NCI-H2171 treated with DMSO at 0.1 percent for 48 hours (cell line): ENCODE results near the gene MAGED1.

Source experiments
- DNase-seq: peaks from one replicate; lab custom pipeline; 2025; lab: John Stamatoyannopoulos, UW

The MAGED1 gene, protein sequence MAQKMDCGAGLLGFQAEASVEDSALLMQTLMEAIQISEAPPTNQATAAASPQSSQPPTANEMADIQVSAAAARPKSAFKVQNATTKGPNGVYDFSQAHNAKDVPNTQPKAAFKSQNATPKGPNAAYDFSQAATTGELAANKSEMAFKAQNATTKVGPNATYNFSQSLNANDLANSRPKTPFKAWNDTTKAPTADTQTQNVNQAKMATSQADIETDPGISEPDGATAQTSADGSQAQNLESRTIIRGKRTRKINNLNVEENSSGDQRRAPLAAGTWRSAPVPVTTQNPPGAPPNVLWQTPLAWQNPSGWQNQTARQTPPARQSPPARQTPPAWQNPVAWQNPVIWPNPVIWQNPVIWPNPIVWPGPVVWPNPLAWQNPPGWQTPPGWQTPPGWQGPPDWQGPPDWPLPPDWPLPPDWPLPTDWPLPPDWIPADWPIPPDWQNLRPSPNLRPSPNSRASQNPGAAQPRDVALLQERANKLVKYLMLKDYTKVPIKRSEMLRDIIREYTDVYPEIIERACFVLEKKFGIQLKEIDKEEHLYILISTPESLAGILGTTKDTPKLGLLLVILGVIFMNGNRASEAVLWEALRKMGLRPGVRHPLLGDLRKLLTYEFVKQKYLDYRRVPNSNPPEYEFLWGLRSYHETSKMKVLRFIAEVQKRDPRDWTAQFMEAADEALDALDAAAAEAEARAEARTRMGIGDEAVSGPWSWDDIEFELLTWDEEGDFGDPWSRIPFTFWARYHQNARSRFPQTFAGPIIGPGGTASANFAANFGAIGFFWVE

DNA sequence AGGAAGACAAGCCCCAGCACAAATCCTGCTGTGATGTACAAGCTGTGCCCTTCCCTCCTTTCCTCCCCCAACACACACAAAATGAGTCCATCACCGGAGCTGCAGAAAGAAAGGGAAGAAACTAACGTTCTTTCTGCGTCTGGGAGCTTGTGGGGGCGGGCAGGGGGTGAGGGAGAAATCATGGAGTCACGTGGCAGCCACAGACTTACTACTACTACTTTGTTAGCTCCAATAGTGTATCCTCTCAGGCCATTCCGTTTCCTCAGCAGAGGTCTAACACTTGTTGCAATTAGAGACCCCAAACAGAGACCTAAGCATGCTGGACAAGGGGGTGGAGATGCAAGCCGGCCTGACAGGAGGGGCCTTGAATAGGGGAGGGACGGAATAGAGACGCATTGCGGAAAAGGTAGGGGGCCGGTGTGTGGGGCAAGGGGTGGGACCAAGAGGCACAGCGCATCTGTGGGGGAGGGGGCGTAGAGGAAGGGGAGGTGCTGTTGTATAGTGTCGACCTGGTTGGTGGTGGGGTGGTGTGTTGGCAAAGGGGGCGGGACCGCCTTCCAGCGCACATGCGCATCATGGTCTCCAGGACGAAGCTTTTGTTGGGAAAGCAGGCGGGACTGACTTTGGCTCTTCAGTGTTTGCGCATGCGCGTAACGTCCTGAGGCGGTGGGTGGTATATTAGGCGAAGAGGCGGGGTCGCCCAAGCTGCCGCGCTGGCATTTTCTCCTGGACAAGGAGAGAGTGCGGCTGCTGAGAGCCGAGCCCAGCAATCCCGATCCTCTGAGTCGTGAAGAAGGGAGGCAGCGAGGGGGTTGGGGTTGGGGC lies at the start of gene MAGED1:
Gene MAGED1 (plus strand): TSS at position 703 of the 825 bp plus-strand sequence. CDS start 682 bp downstream, outside the sequence.
- DNase-seq = peak; percentile 87

DNA sequence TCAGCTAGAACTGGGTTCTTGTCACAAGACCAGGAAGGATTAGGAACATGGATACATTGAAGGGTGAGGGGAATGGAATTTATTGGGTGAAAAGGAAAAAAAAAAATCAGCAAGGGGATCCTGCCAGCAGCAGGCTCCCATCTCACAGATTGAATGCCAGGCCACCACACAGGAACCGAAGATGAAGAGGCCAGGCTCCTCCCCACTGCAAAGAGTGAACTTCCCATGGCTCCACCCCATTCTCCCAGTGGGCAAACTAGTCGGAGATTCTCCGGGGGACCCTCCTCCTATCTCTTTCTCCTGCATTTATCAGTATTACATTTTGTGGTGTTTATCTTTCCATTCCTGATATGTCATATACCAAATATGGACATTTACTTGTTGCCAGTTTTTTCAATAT lies 46.0 kb upstream of the MAGED1 start:
- no peak for DNase-seq

DNA sequence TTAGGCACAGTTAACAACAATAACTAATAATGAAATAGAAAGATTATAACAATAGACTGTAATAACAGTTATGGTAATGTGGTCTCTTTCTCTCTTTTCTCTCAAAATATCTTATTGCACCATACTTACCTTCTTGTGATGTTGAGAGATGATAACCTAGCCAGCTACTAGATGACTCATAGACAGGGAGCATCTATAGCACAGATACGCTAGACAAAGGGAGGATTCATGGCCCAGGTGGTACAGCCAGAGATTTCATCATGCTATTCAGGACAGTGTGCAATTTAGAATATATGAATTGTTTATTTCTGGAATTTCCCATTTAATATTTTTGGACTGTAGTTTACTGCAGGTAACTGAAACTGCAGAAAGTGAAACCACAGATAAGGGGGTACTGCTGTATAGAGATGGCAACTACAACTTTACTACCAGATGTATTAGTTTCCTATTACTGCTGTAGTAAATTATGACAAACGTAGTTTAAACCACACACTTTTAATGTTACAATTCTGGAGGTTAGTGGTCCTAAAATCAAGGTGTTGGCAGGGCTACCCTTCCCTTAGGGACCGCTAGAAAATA lies 41.8 kb upstream of the MAGED1 start:
- no peak for DNase-seq

DNA sequence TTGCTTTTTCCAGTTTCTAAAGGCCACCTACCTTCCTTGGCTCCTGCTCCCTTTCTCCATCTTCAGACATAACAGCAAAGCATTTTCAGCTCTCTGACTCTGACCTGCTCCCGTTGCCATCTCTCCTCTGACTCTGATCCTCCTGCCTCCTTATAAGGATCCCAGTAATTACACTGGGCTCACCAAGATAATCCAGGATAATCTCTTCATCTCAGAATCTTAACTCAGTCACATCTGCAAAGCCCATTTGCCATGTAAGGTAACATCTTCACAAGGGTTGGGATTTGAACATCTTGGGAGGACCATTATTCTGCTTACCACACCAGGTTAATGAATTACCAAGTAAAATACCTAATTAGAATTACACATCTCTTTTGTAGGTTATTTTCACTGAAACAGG lies 41.3 kb upstream of the MAGED1 start:
- DNase-seq = no peak

DNA sequence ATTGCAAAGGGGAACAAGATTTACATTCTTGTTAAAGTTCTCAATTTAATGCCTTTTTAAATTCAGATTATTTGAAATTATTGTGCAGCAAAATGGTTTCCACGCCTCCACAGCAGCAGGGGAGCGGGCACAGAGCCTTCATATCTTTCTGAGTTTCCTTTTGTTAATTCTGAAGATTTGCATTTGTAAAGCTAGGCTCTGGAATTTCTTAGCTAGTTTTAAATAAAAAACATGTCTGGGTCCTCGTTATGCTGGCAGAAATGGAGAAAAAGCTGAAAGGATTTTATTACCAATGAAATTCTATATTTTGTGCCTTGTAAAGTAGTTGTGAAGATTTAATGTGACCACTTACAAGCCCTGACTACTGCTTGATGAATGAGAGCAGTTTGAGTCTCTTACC lies 40.8 kb upstream of the MAGED1 start:
- no peak for DNase-seq

DNA sequence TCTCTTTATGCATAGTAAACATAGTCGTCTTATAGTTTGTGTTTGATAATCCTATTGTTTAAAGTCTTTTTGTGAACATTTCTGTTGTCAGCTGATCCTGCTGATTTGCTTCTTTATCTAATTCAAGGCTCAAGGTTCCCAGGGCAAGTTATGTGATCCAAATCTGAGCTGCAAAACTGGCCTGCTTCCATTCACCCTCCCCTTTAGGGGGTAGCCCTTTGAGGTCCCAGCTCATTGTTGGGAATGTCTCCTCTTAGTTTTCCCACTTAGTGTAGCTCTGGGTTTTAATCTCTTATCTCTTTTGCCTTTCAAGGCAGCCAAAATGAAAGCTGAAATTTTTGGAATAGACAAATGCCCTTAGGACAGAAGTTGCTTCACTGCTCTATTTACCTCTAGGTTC lies 40.2 kb upstream of the MAGED1 start:
- no peak for DNase-seq

DNA sequence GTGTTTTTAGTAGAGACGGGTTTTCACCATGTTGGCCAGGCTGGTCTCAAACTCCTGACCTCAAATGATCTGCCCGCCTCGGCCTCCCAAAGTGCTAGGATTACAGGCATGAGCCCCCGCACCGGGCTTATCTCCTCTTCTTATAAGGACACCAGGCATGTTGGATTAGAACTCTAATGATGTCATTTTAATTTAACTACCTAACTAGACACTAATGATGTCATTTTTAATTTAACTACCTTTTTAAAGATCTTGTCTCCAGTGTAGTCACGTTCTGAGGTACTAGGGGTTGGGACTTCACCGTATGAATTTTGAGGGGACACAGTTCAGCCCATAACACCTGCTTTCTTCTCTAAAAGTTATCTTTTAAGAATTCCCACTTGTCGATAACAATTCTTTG lies 37.7 kb upstream of the MAGED1 start:
- DNase-seq = no peak

DNA sequence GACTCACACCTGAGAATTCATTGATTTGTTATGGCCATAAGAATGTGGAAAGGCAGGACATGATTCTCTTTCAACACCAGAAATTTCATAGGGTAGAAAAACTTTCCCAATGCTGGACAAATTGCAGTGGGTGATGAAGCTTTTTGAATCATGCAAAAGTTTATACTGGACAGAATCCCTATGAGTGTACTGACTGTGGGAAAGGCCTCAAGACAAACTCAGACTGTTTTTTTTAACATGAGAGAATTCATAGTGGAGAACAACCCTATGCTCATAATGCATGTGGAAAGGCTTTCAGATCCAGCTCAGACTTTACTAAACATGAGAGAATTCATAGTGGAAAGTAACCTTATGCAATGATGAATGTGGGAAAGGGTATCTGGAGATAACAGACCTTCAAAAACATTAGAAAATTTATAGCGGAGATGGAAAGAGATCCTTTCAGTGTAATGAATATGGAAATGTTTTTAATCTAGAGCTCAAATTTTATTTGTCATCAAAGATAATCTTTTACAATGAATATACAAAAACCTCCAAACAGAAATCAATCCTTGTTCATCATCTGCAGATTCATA lies 36.2 kb upstream of the MAGED1 start:
- DNase-seq = no peak

DNA sequence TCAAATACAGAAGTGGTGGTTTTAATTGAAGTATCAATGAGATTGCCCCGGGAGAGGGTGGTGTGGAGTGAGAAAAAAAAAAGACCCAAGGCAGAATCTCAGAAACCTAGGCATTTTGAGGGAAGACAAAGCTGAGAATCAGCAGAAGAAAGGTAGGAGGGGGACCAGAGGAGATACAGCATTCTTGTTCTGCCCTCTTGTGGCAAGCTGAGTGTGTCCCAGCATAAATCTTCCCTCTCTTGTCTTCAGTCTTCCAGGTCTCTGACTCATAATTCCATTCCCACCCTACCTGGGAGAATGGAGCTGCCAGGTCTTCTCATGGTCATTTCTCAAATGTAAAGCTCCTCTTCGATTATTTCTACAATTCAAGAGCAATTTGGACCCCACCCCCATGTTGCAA lies 32.7 kb upstream of the MAGED1 start:
- peak; percentile 20 for DNase-seq

DNA sequence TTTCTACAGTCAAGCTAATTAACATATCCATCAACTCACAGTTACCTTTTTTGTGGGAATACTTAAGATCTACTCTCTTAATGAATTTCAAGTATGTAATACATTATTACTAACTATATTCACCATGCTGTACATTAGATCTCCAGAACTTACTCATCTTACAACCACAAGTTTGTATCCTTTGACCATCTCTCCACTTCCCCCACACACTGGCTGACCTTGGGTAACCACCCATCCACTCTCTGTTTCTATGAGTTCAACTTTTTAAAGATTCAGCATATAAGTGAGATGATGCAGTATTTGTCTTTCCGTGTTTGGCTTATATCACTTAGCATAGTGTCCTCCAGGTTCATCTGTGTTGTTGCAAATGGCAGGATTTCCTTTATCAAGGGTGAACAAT lies 30.5 kb upstream of the MAGED1 start:
- DNase-seq = no peak

DNA sequence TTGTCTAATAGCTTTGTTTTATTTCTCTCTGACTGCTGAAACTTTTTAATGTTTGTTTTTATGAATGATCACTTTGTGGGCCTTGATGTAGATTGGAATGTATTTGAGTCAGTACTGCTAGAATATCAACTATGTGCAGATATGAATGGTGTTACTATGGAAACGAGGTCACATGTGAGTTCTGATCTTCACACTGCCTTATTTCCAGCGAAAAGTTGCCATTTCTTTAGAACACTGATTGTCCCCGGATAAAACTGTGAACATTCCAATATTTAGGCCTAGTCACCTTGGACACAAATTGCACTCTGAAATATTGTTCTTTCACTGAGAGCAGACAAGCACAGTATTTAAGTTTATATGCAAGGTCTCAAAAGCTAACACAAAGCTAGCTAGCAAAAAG lies 27.2 kb upstream of the MAGED1 start:
- no peak for DNase-seq

DNA sequence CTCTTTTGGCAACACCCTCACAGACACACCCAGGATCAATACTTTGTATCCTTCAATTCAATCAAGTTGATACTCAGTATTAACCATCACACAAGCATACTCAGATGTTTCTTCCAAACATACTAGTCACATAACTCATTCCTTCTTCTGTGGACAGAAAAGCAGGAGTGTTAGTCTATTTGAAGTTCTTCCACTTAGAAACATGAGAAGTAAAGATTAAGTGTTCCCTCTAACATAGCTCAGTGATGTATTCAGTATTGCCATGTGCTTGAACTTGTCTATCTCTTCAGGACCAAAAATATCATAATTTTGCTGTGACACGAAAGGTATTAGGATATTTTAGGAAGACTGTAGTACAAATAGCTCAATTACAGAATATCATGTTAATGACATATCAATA lies 25.8 kb upstream of the MAGED1 start:
- DNase-seq = no peak

DNA sequence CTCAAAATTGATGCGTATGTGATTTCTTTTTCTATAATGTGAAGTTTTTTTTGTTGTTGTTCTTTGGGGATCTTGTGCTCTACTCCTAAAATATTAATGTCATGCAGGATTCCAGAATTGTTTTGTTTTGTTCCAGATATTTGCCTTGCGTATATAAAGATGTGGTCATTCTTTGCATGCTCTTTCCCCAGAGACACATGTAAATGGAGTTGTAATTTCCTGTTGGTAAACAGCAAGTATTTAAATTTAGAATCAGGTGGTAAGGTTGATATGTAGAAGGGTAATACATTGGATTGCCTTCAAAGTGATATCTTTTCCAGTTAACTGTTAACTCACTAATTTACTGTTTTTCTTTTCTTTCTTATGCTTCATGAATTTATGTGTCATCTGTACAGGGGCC lies 23.1 kb upstream of the MAGED1 start:
- no peak for DNase-seq

DNA sequence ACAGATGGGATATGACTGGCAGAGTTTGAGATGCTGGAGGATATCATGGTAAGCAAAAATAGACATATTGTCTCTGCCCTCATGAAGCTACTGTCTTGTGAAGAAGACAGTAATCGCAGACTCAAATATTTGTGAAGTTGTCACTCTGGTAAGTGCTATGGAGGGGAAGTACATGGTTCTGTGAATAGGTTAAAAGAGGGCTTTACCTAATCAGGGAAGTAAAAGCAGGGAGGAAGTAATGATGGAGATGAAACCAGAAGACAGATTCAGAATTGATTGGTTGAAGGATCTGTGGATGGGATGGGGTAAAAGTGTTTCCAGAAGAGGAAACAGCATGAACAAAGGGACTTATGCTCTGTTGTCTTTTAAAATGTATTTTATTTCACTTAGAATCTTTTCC lies 19.3 kb upstream of the MAGED1 start:
- no peak for DNase-seq

DNA sequence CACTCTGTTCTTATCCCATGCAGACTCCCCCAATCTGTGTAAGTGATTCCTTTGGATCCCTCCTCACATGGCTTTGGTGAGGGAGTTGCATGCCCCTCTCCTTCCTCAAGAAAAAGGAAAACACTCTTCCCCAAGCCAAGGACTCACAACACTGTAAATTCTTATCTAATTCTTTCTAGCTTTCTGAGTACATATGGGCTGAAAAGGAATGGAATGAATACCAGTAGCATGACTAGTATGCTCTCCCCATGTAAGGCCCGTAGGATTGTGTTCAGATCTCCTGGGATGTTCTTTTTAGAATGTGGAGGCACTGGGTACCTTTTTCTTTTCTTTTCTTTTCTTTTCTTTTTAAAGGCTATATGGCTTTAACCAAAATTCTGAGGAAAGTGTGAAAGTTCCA lies 17.0 kb upstream of the MAGED1 start:
- no peak for DNase-seq

DNA sequence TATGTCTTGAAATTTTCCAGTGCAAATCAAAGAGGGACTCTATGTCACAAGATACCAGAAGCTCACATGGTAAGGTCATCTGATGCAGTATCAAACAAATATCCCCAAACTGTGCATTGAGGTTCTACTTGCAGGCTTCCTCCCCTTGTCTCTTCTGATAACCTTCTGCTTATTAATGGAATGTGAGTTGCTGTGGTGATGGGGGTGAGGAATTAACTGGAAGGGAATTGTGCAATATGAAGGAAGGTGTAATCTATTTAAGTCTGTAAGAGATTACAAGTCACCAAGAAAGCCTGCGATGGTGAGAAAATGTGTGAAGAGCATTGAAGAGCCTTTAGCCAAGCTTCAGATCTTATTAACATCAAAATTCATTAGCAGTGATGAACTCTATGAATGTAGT lies 15.4 kb upstream of the MAGED1 start:
- DNase-seq = no peak

DNA sequence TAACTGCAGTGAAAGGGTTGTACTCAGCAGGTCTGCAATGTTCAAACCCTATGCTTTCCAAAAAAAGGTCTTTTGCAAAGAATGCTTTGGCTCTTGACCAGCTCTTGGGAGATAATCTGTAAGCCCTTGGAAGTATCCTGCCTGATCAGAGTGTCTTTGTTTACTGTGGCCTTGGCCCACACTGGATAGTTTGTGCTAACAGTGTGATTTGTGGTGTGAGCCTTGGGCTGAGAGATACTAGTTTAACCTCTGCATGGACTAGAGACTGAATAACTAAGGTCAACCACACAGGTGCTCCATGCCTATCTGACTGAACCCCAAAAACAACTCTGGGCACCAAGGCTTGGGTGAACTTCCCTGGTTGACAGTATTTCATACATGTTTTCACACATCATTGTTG lies 3.6 kb upstream of the MAGED1 start:
- DNase-seq = no peak

DNA sequence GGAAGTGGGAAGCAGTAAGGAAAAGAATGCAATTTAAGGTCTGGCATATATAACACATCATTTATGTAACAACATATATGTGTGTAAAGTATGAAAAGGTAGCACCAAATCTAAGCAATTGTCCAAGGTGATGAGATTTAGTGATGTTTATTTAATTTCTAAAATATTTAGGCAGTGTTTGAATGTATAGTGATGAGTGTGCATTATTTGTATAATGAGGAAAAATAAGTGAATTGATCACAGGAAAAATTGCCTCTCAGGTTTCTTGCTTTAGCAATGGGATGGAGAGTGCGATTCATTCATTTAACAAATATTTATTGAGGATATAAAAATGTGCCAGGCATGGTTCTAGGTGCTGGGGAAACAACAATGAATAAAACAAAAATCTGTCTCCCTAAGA lies 2.2 kb upstream of the MAGED1 start:
- DNase-seq = no peak

DNA sequence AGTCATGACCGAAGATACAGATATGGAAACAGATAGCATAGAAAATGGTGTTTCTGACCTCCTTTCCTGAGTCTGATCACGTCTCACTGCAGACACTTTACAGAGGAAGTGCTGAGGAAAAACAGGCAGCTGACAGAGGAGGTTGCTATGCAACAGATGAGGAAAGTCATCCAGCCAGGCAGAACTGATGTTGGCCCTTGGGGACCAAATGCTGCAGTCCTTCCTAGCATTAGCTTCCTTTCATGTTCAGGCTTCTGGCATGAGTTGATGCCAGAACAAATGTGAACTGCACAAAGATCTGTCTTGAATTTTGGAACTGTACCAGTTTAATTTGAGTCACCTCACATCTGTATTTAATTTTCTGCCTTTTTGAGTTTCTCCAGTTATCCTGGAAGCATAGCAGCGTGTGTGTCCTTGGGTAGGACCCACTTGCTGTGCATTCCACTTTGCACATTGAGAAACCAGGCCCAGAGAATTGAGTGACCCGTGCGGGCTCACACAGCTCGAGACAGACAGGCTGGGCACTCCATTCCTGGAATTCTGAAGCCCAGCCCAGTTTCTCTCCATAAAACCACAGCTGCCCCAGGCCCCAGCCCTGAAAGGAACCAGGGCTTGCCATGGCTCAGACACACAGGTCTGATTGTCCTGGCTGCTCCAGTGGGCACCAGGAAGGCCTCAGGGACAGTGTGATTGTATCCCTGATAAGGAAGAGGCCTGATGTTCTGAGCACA lies 1.4 kb upstream of the MAGED1 start:
- peak; percentile 80 for DNase-seq

DNA sequence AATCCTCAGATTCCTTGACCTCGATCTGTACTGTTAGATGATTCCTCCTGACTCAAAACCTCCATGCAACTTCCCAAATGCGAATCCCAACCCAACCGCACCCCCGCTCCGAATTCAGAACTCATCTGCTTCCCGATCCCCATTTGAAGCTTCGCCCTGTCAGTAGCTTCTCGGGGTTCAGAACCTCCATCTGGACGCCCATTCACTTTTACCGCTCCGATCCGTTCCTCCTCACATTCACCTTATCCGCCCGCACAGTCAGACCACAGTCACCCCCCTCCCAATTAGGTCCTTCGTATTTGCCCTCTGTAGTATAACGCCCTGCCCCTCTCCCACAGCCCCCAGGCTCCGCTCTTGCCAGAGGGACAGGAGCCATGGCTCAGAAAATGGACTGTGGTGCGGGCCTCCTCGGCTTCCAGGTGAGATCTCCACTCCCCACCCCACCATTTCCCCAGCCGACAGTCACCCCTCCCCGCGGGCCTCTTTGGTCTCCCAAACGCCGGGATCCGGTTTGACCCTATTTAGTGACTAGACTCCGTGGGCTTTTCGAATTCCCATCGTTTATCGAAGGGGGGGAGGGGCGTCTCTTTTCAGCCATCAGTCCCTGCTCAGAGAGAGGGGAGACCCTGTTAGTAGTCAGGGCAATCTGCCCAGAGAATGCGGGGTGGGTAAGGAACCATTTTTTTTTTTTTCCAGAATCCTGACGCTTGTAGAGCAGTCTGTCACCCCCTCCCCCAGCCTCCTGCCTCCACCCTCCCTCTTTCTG lies 691 bp downstream of the MAGED1 start:
- peak; percentile 71 for DNase-seq
